Measurements from ENCODE around the gene SLC44A1.

DNA sequence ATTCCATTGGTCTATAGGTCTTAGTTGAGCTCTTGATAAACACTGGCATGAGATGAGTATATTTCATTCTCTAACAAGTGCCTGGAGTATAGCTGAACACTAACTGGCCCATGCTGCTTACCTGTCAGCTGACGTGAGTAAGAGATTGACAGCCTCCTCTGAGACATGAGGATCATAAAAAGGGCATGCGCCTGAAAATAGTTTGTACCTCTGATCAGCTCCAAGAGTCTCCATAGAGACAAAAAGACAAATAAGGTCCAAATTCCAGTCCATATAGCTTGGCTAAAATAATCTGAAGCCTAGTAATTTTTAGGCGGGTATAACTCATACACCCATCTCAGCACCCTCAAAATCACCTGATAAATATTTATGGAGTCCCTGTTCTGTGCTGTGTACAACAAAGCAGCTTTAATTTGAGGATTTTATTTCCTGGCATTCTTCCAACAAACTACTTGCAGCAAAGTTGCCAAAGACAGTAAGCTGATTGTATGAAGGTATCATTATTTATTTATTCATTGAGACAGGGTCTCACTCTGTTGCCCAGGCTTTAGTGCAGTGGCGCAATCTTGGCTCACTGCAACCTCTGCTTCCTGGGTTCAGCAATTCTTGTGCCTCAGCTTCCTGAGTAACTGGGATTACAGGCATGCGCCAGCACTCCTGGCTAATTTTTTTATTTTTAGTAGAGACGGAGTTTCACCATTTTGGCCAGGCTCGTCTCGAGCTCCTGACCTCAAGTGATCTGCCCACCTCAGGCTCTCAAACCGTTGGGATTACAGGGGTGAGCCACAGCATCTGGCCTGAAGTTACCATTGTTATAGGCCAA, 187.2 kb downstream of the SLC44A1 start:
- TF ChIP-seq, protein P1, sequence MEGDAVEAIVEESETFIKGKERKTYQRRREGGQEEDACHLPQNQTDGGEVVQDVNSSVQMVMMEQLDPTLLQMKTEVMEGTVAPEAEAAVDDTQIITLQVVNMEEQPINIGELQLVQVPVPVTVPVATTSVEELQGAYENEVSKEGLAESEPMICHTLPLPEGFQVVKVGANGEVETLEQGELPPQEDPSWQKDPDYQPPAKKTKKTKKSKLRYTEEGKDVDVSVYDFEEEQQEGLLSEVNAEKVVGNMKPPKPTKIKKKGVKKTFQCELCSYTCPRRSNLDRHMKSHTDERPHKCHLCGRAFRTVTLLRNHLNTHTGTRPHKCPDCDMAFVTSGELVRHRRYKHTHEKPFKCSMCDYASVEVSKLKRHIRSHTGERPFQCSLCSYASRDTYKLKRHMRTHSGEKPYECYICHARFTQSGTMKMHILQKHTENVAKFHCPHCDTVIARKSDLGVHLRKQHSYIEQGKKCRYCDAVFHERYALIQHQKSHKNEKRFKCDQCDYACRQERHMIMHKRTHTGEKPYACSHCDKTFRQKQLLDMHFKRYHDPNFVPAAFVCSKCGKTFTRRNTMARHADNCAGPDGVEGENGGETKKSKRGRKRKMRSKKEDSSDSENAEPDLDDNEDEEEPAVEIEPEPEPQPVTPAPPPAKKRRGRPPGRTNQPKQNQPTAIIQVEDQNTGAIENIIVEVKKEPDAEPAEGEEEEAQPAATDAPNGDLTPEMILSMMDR (IDR thresholded peaks at IDR 0.05): no peak
- TF ChIP-seq ZFX (IDR thresholded peaks at IDR 0.05; ENCODE audit: borderline replicate concordance): no peak
